Tibial nerve (tissue), 4 donors: Measurements from ENCODE around the gene PTTG1. TPM values are rescaled to one million over a fixed set of nuclear protein-coding genes. Genes with fewer than 3 reads are reported as not detected.

Experiments
- DNase-seq, 2 donors: peaks; one replicate each; pipeline ENCODE4 v3.0.0-alpha.2; 2019; ENCODE audit warnings: low spot score in 2 of 2
- H3K27ac ChIP-seq, 4 donors: fragments of 200-600 bp; sonication (generic) in 3 of 4; one replicate each; pipeline ENCODE4 v1.5.1; 2017 to 2019; ENCODE audit warnings: mild to moderate bottlenecking in 1 of 4
- H3K27me3 ChIP-seq, 2 donors: fragments of 200-600 bp; sonication (generic) in 1 of 2; one replicate each; pipeline versions ENCODE4 v1.5.1 to v1.6.0; 2017 to 2019
- H3K36me3 ChIP-seq, 3 donors: fragments of 200-600 bp; sonication (generic); one replicate each; pipeline ENCODE4 v1.5.1; 2018 to 2019
- H3K4me1 ChIP-seq, 4 donors: fragments of 200-600 bp; sonication (generic) in 3 of 4; one replicate each; pipeline ENCODE4 v1.5.1; 2017 to 2019
- H3K4me3 ChIP-seq, 4 donors: fragments of 200-600 bp; sonication (generic) in 3 of 4; one replicate each; pipeline ENCODE4 v1.5.1; 2017 to 2019; ENCODE audit warnings: mild to moderate bottlenecking in 1 of 4, moderate library complexity in 1 of 4
- H3K9me3 ChIP-seq, 4 donors: fragments of 200-600 bp; sonication (generic) in 3 of 4; one replicate each; pipeline ENCODE4 v1.5.1; 2017 to 2019
- CTCF ChIP-seq, 5 experiments: fragments of 200-600 bp in 3 of 5; fragments of 450-650 bp in 2 of 5; sonication (generic) in 3 of 5; IDR thresholded peaks; one replicate each; pipeline ENCODE4 v1.5.1; 2016 to 2019; ENCODE audit warnings: antibody characterized with exemption in 5 of 5, mild to moderate bottlenecking in 3 of 5, moderate library complexity in 2 of 5
- EP300 ChIP-seq, 2 donors: sonication (generic); formaldehyde crosslinking; IDR thresholded peaks; one replicate each; pipeline ENCODE4 v1.6.1; 2017; ENCODE audit warnings: antibody characterized with exemption in 2 of 2, mild to moderate bottlenecking in 1 of 2
- POLR2A ChIP-seq, 2 donors: fragments of 450-650 bp; IDR thresholded peaks; one replicate each; pipeline ENCODE4 v1.6.1; 2017; ENCODE audit warnings: antibody characterized with exemption in 2 of 2, mild to moderate bottlenecking in 2 of 2, moderate library complexity in 2 of 2
- WGBS, 2 donors: methylation state at CpG; one replicate each; pipeline ENCODE4 v1.1.5; 2018; 5-methylcytosine and 5-hydroxymethylcytosine counted together
- total RNA-seq, 4 donors: library from RNA; depleted of rRNA; stranded (reverse); fragments of >200 nt; gene quantifications; one replicate each; pipeline ENCODE4 v1.1.0, GENCODE V29; 2016

Gene PTTG1
- total RNA-seq, 4 donors from 2014 or later: 3.7 to 11.1 (median 6.8) TPM

- no peak for DNase-seq
- H3K9me3 ChIP-seq: peaks cover 0 to 38% (median 7%) of the 10 kb centered on the region in 4 donors
- H3K27me3 ChIP-seq: no peaks in the 10 kb centered on the region
- no peak overlapping the region for H3K27ac ChIP-seq
- TF ChIP-seq CTCF (IDR thresholded peaks at IDR 0.05) (no peak), EP300 (IDR thresholded peaks at IDR 0.05) (no peak), POLR2A (IDR thresholded peaks at IDR 0.05) (no peak)
- H3K4me3 ChIP-seq: no peak overlapping the region
- no peaks in the 10 kb centered on the region for H3K4me1 ChIP-seq
- H3K36me3 ChIP-seq: peaks cover 0 to 12% (median 0%) of the 10 kb centered on the region in 3 donors
Measured at GRCh38 chr5:160385496-160385895, 36.2 kb upstream of the PTTG1 start.

- H3K4me3 ChIP-seq: no peak overlapping the region
- no peak overlapping the region for H3K27ac ChIP-seq
- no peaks in the 10 kb centered on the region for H3K4me1 ChIP-seq
- peaks cover 0 to 38% (median 7%) of the 10 kb centered on the region in 4 donors for H3K9me3 ChIP-seq
- no peak for DNase-seq
- no peaks in the 10 kb centered on the region for H3K27me3 ChIP-seq
- WGBS, 2 donors: 86 to 88% methylated on average over 1 of the region's 1 CpG
- peaks cover 0 to 12% (median 0%) of the 10 kb centered on the region in 3 donors for H3K36me3 ChIP-seq
- TF ChIP-seq CTCF (IDR thresholded peaks at IDR 0.05) (no peak), POLR2A (IDR thresholded peaks at IDR 0.05) (no peak), EP300 (IDR thresholded peaks at IDR 0.05) (no peak)
Measured at GRCh38 chr5:160387445-160387844, 34.2 kb upstream of the PTTG1 start.

GRCh38 chr5:160390787-160391696, 30.6 kb upstream of the PTTG1 start:
- no peak overlapping the region for H3K4me3 ChIP-seq
- DNase-seq: no peak
- peaks cover 0 to 36% (median 0%) of the 10 kb centered on the region in 3 donors for H3K36me3 ChIP-seq
- TF ChIP-seq CTCF (IDR thresholded peaks at IDR 0.05): peak in 4 of 5 experiments; percentile 23 to 47 (median 27)
- no peak for TF ChIP-seq EP300 (IDR thresholded peaks at IDR 0.05)
- peaks cover 0 to 28% (median 7%) of the 10 kb centered on the region in 4 donors for H3K9me3 ChIP-seq
- H3K27ac ChIP-seq: no peak overlapping the region
- H3K4me1 ChIP-seq: peaks cover 0 to 8% (median 0%) of the 10 kb centered on the region in 4 donors
- WGBS, 2 donors: 75 to 80% methylated on average over 8 of the region's 8 CpGs
- no peaks in the 10 kb centered on the region for H3K27me3 ChIP-seq

GRCh38 chr5:160395111-160395510, 26.5 kb upstream of the PTTG1 start:
- H3K27me3 ChIP-seq: no peaks in the 10 kb centered on the region
- peaks cover 0 to 31% (median 4%) of the 10 kb centered on the region in 4 donors for H3K4me1 ChIP-seq
- no peak overlapping the region for H3K4me3 ChIP-seq
- TF ChIP-seq POLR2A (IDR thresholded peaks at IDR 0.05) (no peak), EP300 (IDR thresholded peaks at IDR 0.05) (no peak), CTCF (IDR thresholded peaks at IDR 0.05) (no peak)
- WGBS, 2 donors: 92 to 93% methylated on average over 7 of the region's 7 CpGs
- no peak overlapping the region for H3K27ac ChIP-seq
- H3K36me3 ChIP-seq: peaks cover 0 to 35% (median 0%) of the 10 kb centered on the region in 3 donors
- no peaks in the 10 kb centered on the region for H3K9me3 ChIP-seq
- no peak for DNase-seq

GRCh38 chr5:160397492-160397891, 24.2 kb upstream of the PTTG1 start:
- no peak overlapping the region for H3K27ac ChIP-seq
- WGBS, 2 donors: 98% methylated on average over 1 of the region's 1 CpG
- H3K4me3 ChIP-seq: no peak overlapping the region
- peaks cover 0 to 43% (median 0%) of the 10 kb centered on the region in 3 donors for H3K36me3 ChIP-seq
- H3K9me3 ChIP-seq: no peaks in the 10 kb centered on the region
- no peak for DNase-seq
- no peak for TF ChIP-seq CTCF (IDR thresholded peaks at IDR 0.05)
- TF ChIP-seq EP300 (IDR thresholded peaks at IDR 0.05): no peak
- no peak for TF ChIP-seq POLR2A (IDR thresholded peaks at IDR 0.05)
- no peaks in the 10 kb centered on the region for H3K27me3 ChIP-seq
- H3K4me1 ChIP-seq: peaks cover 0 to 38% (median 4%) of the 10 kb centered on the region in 4 donors
